HepG2 (cell line): ENCODE results near the gene NMUR1. TPM values are rescaled to one million over a fixed set of nuclear protein-coding genes. Genes with fewer than 3 reads are reported as not detected.

ENCODE experiments used
- ATAC-seq: fragments of 200-7000 bp; cut with Tn5 transposase; 3 replicates; pipeline ENCODE4 v1.9.1; 2020; ENCODE audit warnings: mild to moderate bottlenecking, moderate library complexity
- BruUV-seq: library from RNA; stranded (reverse); fragments of 400-500 nt; replicated peaks from 2 replicates; lab custom pipeline; 2021; lab: Mats Ljungman, UMichigan
- CTCF ChIA-PET: fragments of 300-600 bp; formaldehyde crosslinking; extraction: SDS; loops from one replicate; lab custom pipeline; 2021; ENCODE audit warnings: low total read pairs, inconsistent platforms, low intra/inter-chr PET ratio; lab: Yijun Ruan, JAX
- POLR2A ChIA-PET: fragments of 350-600 bp; sonication (Branson Sonifier 250); formaldehyde crosslinking; loops from one replicate; lab custom pipeline; 2020; ENCODE audit warnings: antibody characterized with exemption, inconsistent platforms; lab: Yijun Ruan, JAX
- DNase-seq: peaks from one replicate; pipeline ENCODE4 v3.0.0-alpha.2; 2015; ENCODE audit warnings: low spot score
- FAIRE-seq: peaks from 3 replicates; lab custom pipeline; 2011; peaks lifted over from hg19 to GRCh38; lab: Jason Lieb, UNC
- H2AFZ ChIP-seq: one replicate; pipeline ENCODE4 v1.6.1; 2011; ENCODE audit warnings: low read length, inconsistent platforms
- H3K27ac ChIP-seq: fragments of 300-600 bp; 3 replicates; pipeline ENCODE4 v1.8.0; 2011; ENCODE audit warnings: mixed run types, mild to moderate bottlenecking, mixed read lengths, low read length, inconsistent platforms; ENCODE audit not compliant: insufficient read depth; ENCODE audit errors: extremely low read length
- H3K27me3 ChIP-seq, 2 experiments: fragments of 200-600 bp in 1 of 2; 2 replicates in 1 of 2; 3 replicates in 1 of 2; pipeline versions ENCODE4 v1.6.0 to v1.8.0; 2011; ENCODE audit warnings: low read length in 2 of 2, mild to moderate bottlenecking in 2 of 2, moderate library complexity in 2 of 2, inconsistent platforms in 1 of 2; ENCODE audit not compliant: insufficient read depth in 2 of 2, control insufficient read depth in 1 of 2
- H3K36me3 ChIP-seq, 2 experiments: fragments of 200-600 bp in 1 of 2; replicated peaks in 1 of 2; 2 replicates in 1 of 2; 3 replicates in 1 of 2; pipeline versions ENCODE4 v1.5.1 to v1.8.0; 2011; ENCODE audit warnings: low read length in 2 of 2, inconsistent platforms in 1 of 2; ENCODE audit not compliant: insufficient read depth in 2 of 2, control insufficient read depth in 1 of 2
- H3K4me1 ChIP-seq: 2 replicates; pipeline ENCODE4 v1.5.1; 2012; ENCODE audit warnings: low read length, inconsistent platforms; ENCODE audit not compliant: insufficient read depth
- H3K4me2 ChIP-seq: 2 replicates; pipeline ENCODE4 v1.6.0; 2011; ENCODE audit warnings: low read depth, low read length, inconsistent platforms
- H3K4me3 ChIP-seq, 3 experiments: fragments of 200-600 bp in 1 of 3; sonication (generic), shearing (Covaris generic) in 1 of 3; replicated peaks in 1 of 3; 2 replicates each; pipeline ENCODE4 v1.5.1; 2011 to 2016; ENCODE audit warnings: low read length in 3 of 3, inconsistent platforms in 2 of 3, low read depth in 2 of 3, mild to moderate bottlenecking in 2 of 3, control low read depth in 1 of 3, mixed read lengths in 1 of 3; ENCODE audit not compliant: insufficient read depth in 1 of 3
- H3K79me2 ChIP-seq: one replicate; pipeline ENCODE4 v1.6.1; 2011; ENCODE audit warnings: low read length, inconsistent platforms; ENCODE audit not compliant: insufficient read depth
- H3K9ac ChIP-seq: 2 replicates; pipeline ENCODE4 v1.6.0; 2011; ENCODE audit warnings: mild to moderate bottlenecking, low read depth, low read length, inconsistent platforms; ENCODE audit not compliant: insufficient read depth
- H3K9me3 ChIP-seq: 2 replicates; pipeline ENCODE4 v1.5.1; 2012; ENCODE audit warnings: mild to moderate bottlenecking, low read length
- H4K20me1 ChIP-seq: 2 replicates; pipeline ENCODE4 v1.6.0; 2011; ENCODE audit warnings: inconsistent platforms, mild to moderate bottlenecking, low read length, moderate library complexity; ENCODE audit not compliant: insufficient read depth
- NRL ChIP-seq: sonication (generic); formaldehyde crosslinking; IDR thresholded peaks from 2 replicates; pipeline ENCODE4 v1.5.0; 2020; ENCODE audit warnings: missing genetic modification reagents, mild to moderate bottlenecking, moderate library complexity, borderline replicate concordance
- SETDB1 ChIP-seq: sonication (generic); formaldehyde crosslinking; IDR thresholded peaks from 2 replicates; pipeline ENCODE4 v1.5.1; 2020; ENCODE audit warnings: missing genetic modification reagents, mild to moderate bottlenecking, borderline replicate concordance
- SMARCC2 ChIP-seq: fragments of 450-650 bp; IDR thresholded peaks from 2 replicates; pipeline ENCODE4 v1.6.1; 2017; ENCODE audit warnings: antibody characterized with exemption, mild to moderate bottlenecking
- ZMAT3 ChIP-seq: sonication (generic); formaldehyde crosslinking; conservative IDR thresholded peaks from 2 replicates; pipeline ENCODE4 v1.7.0; 2021; ENCODE audit warnings: missing genetic modification reagents
- ZNF260 ChIP-seq: sonication (generic); formaldehyde crosslinking; IDR thresholded peaks from 2 replicates; pipeline ENCODE4 v1.4.0; 2020; ENCODE audit warnings: missing genetic modification reagents, low read depth, mild to moderate bottlenecking, borderline replicate concordance
- ZNF550 ChIP-seq: sonication (generic); formaldehyde crosslinking; IDR thresholded peaks from 2 replicates; pipeline ENCODE4 v1.4.0; 2020; ENCODE audit warnings: mild to moderate bottlenecking, missing genetic modification reagents, borderline replicate concordance
- ZNF569 ChIP-seq: sonication (generic); formaldehyde crosslinking; IDR thresholded peaks from 2 replicates; pipeline ENCODE4 v1.5.0; 2020; ENCODE audit warnings: mild to moderate bottlenecking, missing genetic modification reagents, moderate library complexity, borderline replicate concordance
- ZNF792 ChIP-seq: IDR thresholded peaks from 2 replicates; pipeline ENCODE4 v1.6.1; 2016
- whole genome bisulfite sequencing: methylation state at CpG from one replicate; pipeline ENCODE4 v1.1.6; 2017; ENCODE audit warnings: low lambda C conversion rate; 5-methylcytosine and 5-hydroxymethylcytosine counted together
- in situ Hi-C: cut with HindIII; loops from 2 replicates; pipeline ENCODE4 v1.10.0; 2017; ENCODE audit warnings: low pct_unique_long_range_greater_than_20kb; ENCODE audit not compliant: extremely low pct_ligation_motif_present
- intact Hi-C: fragments of 100-400 bp; cut with micrococcal nuclease; formaldehyde crosslinking; loops from one replicate; pipeline ENCODE4 v1.10.0; 2022; ENCODE audit not compliant: unreplicated experiment
- polyA plus RNA-seq, 8 experiments: library from polyadenylated mRNA; depleted of rRNA in 3 of 8; stranded (reverse) in 7 of 8; unstranded in 1 of 8; fragments of >200 nt; fragmentation: Illumina TruSeq in 4 of 8; extraction: Trizol in 4 of 8; gene quantifications; 2 replicates each; pipeline versions ENCODE4 v1.2.1 to v1.2.3, GENCODE V29; 2011 to 2016; ENCODE audit warnings: low read depth in 4 of 8, missing spikeins in 1 of 8, mixed read lengths in 1 of 8; ENCODE audit not compliant: insufficient read depth in 1 of 8
- total RNA-seq, 5 experiments: library from RNA; depleted of rRNA; stranded (reverse); fragments of >200 nt; fragmentation: Illumina TruSeq; extraction: Trizol; gene quantifications; 2 replicates each; pipeline ENCODE4 v1.2.3, GENCODE V29; 2016; ENCODE audit warnings: low read depth in 1 of 5
- TF ChIP-seq, protein P1 (sequence below): sonication (generic); formaldehyde crosslinking; IDR thresholded peaks from 2 replicates; pipeline ENCODE4 v1.9.0; 2022; ENCODE audit warnings: missing genetic modification reagents, mild to moderate bottlenecking, borderline replicate concordance
- TF ChIP-seq, protein P2 (sequence below): sonication (generic); formaldehyde crosslinking; IDR thresholded peaks from 2 replicates; pipeline ENCODE4 v1.4.0; 2020; ENCODE audit warnings: missing genetic modification reagents, mild to moderate bottlenecking, borderline replicate concordance

NMUR1 gene
- total and polyA plus RNA-seq, 2 of the 13 experiments (the other 11 are each of a cell fraction or from before 2014, with no cell fraction given), result not detected

DNA sequence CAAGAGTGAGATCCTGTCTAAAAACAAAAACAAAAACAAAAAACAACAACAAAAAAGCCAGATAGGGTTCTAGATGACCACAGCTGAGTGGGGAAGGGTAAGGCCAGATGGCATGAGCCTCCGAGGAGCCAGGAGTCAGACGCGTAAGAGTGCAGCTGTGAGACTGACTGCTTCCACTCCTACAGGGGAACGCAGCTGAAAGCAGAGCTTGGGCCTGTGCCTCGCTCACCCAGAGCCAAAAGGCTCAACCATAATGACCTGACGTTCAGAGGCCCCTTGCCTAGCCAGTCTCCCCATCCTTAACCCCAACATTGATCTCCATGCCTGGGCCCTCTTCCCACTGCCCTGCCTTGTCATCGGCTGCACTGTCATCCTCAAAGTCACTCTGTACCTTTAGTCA, 39.4 kb downstream of the NMUR1 start:
- peaks cover 9% of the 10 kb centered on the region for H3K9me3 ChIP-seq
- no peaks in the 10 kb centered on the region for H3K36me3 ChIP-seq
- FAIRE-seq (no peak), ATAC-seq (no peak), DNase-seq (no peak)
- ChIA-PET POLR2A (no interaction called here), CTCF (no interaction called here)
- no peaks in the 10 kb centered on the region for H3K4me1 ChIP-seq
- no TSS peak for BruUV-seq
- H3K79me2 ChIP-seq, result no peaks in the 10 kb centered on the region
- WGBS, result 48% methylated on average over 7 of the region's 7 CpGs
- no peak overlapping the region for H3K4me3 ChIP-seq
- no peaks in the 10 kb centered on the region; the same call in 1 of the 2 replicates for H4K20me1 ChIP-seq
- no peak overlapping the region for H3K4me2 ChIP-seq
- no peak overlapping the region for H3K27ac ChIP-seq
- H3K27me3 ChIP-seq, result peaks cover 0 to 11% of the 10 kb centered on the region in 2 experiments; a peak in 1 of 5 replicates
- intact Hi-C loops, result no loop called here
- in situ Hi-C loops, result no loop called here
- H3K9ac ChIP-seq, result no peak overlapping the region
- TF ChIP-seq, protein P1, sequence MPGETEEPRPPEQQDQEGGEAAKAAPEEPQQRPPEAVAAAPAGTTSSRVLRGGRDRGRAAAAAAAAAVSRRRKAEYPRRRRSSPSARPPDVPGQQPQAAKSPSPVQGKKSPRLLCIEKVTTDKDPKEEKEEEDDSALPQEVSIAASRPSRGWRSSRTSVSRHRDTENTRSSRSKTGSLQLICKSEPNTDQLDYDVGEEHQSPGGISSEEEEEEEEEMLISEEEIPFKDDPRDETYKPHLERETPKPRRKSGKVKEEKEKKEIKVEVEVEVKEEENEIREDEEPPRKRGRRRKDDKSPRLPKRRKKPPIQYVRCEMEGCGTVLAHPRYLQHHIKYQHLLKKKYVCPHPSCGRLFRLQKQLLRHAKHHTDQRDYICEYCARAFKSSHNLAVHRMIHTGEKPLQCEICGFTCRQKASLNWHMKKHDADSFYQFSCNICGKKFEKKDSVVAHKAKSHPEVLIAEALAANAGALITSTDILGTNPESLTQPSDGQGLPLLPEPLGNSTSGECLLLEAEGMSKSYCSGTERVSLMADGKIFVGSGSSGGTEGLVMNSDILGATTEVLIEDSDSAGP (CRISPR knock-in tag), result no peak
- TF ChIP-seq, protein P2, sequence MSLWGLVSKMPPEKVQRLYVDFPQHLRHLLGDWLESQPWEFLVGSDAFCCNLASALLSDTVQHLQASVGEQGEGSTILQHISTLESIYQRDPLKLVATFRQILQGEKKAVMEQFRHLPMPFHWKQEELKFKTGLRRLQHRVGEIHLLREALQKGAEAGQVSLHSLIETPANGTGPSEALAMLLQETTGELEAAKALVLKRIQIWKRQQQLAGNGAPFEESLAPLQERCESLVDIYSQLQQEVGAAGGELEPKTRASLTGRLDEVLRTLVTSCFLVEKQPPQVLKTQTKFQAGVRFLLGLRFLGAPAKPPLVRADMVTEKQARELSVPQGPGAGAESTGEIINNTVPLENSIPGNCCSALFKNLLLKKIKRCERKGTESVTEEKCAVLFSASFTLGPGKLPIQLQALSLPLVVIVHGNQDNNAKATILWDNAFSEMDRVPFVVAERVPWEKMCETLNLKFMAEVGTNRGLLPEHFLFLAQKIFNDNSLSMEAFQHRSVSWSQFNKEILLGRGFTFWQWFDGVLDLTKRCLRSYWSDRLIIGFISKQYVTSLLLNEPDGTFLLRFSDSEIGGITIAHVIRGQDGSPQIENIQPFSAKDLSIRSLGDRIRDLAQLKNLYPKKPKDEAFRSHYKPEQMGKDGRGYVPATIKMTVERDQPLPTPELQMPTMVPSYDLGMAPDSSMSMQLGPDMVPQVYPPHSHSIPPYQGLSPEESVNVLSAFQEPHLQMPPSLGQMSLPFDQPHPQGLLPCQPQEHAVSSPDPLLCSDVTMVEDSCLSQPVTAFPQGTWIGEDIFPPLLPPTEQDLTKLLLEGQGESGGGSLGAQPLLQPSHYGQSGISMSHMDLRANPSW (CRISPR knock-in tag), result no peak
- H2AFZ ChIP-seq, result no peak overlapping the region

DNA sequence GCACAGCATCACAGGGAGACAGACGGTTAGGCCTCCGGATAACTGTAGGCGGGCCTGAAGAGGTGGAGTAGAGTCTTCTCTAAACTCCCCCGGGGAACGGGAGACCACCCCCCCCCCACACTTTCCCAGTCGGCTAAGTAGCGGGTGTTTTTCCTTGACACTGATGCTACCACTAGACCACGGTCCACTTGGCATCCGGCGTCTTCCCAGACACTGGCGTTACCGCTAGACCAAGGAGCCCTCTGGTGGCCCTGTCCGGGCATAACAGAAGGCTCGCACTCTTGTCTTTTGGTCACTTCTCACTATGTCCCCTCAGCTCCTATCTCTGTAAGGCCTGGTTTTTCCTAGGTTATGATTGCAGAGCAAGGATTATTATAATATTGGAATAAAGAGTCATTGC, 40.3 kb downstream of the NMUR1 start:
- Histone ChIP-seq H3K9me3 (peaks cover 9% of the 10 kb centered on the region), H3K4me3 (no peak overlapping the region), H3K4me2 (no peak overlapping the region), H3K27me3 (peaks cover 0 to 11% of the 10 kb centered on the region in 2 experiments; a peak in 1 of 5 replicates), H3K4me1 (no peaks in the 10 kb centered on the region), H4K20me1 (no peaks in the 10 kb centered on the region; the same call in 1 of the 2 replicates), H3K9ac (no peak overlapping the region), H2AFZ (no peak overlapping the region), H3K79me2 (no peaks in the 10 kb centered on the region), H3K36me3 (no peaks in the 10 kb centered on the region), H3K27ac (no peak overlapping the region)
- CTCF ChIA-PET, result no interaction called here
- FAIRE-seq (no peak), DNase-seq (no peak), ATAC-seq (no peak)
- in situ Hi-C loops, result no loop called here
- WGBS, result 71% methylated on average over 14 of the region's 14 CpGs
- intact Hi-C loops, result no loop called here
- no TSS peak for BruUV-seq
- POLR2A ChIA-PET, result no interaction called here
- TF ChIP-seq NRL (no peak), ZNF550 (CRISPR knock-in tag) (no peak), ZNF792 (CRISPR knock-in tag) (no peak), SETDB1 (CRISPR knock-in tag) (peak; percentile 84; the same call in 1 of the 2 replicates), ZMAT3 (no peak), ZNF260 (no peak), SMARCC2 (no peak), ZNF569 (no peak)
- TF ChIP-seq, protein P2 (CRISPR knock-in tag), result no peak
